CD4-positive, alpha-beta T cell treated with Interleukin-15 for 4 hours (primary cell): Measurements from ENCODE around the gene SARDH.
"Not testable (repeated sequence)": the region's sequence is repeated elsewhere in the genome, so short reads cannot be mapped to it uniquely, and the experiment has no call there.

ENCODE experiments used
- DNase-seq: peaks from one replicate; pipeline ENCODE4 v3.0.0-alpha.2; 2020; ENCODE audit warnings: low spot score

SARDH gene

GRCh38 chr9:133759946-133760345, 21.8 kb upstream of the SARDH start:
- DNase-seq: no peak

GRCh38 chr9:133759146-133759900, 21.2 kb upstream of the SARDH start:
- DNase-seq: no peak

GRCh38 chr9:133758228-133758627, 20.1 kb upstream of the SARDH start:
- DNase-seq: no peak

GRCh38 chr9:133754688-133755227, 16.6 kb upstream of the SARDH start:
- no peak for DNase-seq

GRCh38 chr9:133754187-133754586, 16.0 kb upstream of the SARDH start:
- DNase-seq: no peak

DNA sequence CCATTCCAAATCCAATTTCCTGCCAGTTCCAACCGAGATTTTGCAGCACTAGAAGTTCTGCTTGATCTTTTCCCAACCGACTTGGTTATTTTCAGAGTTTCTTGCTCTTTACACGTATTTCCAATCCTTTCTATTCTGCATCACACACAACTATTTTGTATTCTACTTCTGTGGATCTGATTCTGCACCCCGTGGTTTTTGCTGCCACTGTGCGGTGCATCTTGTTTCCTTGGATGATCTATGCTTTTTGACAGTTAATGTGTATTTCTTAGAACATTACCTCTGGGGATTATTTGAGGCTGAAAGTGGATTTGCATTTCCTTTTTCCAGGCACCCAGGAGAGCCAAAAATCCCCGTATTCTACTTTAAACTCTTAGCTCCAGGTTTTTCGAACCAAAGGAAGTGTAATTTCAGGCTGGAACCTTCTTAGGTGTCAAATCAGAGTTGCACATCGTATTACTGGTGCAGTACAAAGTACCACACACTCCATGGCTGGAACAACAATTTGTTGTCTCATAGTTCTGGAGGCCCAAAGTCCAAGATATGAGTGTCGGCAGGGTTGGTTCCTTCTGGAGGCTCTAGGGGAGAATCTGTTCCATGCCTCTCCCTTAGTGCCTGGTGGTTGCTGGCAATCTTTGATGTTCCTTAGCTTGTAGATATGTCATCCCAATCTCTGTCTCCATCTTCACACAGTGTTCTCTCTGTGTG, 14.7 kb upstream of the SARDH start:
- no peak for DNase-seq

GRCh38 chr9:133750982-133751649, 13.0 kb upstream of the SARDH start:
- DNase-seq: no peak

DNA sequence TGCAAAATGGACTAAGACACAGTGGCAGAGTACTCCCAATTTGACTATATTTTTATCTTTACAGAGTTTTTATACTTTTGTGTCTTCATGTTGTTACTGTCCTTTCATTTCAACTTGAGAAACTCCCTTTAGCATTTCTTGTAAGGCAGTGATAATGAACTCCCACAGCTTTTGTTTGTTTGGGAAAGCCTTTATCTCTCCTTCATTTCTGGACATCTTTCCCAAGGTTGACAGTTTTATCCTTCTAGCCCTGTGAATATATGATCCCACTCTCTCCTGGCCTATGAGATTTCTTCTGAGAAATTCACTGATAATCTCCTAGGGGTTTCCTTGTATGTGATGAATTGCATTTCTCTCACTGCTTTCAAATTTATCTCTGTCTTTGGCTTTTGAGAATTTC, 9.2 kb upstream of the SARDH start:
- DNase-seq: no peak

DNA sequence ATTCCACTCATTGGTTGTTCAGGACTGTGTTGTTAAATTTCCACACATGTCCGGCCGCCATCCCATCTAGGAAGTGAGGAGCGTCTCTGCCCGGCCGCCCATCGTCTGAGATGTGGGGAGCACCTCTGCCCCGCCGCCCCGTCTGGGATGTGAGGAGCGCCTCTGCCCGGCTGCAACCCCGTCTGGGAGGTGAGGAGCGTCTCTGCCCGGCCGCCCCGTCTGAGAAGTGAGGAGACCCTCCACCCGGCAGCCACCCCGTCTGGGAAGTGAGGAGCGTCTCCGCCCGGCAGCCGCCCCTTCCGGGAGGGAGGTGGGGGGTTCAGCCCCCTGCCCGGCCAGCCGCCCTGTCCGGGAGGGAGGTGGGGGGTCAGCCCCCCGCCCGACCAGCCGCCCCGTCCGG, 6.4 kb upstream of the SARDH start:
- not testable (repeated sequence) for DNase-seq

- DNase-seq: peak; percentile 70
Measured at GRCh38 chr9:133742849-133743444, 4.8 kb upstream of the SARDH start.

DNA sequence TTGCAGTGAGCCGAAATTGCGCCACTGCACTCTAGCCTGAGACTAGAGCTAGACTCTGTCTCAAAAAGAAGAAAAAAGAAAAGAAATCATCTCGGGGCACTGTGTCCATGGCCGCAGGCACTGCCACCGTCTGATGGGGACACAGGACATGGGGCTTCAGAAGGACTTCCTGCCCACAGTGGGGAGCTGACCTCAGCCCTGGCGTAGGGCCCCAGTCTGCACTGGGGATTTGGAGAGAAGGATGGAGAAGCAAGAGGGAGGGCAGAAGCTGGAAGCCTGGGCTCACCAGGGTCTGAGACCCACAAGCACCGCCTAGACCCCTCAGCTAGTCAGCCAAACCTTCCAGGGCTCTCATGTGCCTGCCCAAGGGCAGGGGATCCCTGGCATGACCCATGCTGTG, 4.1 kb upstream of the SARDH start:
- DNase-seq: no peak

- no peak for DNase-seq
Measured at GRCh38 chr9:133741716-133742115, 3.6 kb upstream of the SARDH start.

DNA sequence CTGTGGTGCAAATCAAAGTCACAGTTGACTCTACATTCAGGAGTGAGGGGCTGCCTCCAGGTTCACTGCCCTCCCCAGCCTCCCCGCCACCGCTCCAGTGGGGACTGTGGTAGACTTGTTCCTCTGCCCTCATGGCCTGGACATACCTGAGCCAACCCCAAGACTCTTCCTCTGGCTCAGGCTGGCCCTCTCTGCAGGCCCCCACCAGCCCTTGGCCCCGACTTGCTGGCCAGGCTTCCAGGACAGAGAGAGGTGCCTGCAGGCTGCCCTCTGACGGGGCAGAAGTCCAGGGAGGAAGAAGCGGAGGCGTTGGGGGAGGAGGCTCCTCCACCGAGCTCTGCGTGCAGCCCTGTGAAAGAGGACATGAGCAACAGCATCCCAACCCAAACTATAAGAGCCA, 2.8 kb upstream of the SARDH start:
- DNase-seq: no peak

DNA sequence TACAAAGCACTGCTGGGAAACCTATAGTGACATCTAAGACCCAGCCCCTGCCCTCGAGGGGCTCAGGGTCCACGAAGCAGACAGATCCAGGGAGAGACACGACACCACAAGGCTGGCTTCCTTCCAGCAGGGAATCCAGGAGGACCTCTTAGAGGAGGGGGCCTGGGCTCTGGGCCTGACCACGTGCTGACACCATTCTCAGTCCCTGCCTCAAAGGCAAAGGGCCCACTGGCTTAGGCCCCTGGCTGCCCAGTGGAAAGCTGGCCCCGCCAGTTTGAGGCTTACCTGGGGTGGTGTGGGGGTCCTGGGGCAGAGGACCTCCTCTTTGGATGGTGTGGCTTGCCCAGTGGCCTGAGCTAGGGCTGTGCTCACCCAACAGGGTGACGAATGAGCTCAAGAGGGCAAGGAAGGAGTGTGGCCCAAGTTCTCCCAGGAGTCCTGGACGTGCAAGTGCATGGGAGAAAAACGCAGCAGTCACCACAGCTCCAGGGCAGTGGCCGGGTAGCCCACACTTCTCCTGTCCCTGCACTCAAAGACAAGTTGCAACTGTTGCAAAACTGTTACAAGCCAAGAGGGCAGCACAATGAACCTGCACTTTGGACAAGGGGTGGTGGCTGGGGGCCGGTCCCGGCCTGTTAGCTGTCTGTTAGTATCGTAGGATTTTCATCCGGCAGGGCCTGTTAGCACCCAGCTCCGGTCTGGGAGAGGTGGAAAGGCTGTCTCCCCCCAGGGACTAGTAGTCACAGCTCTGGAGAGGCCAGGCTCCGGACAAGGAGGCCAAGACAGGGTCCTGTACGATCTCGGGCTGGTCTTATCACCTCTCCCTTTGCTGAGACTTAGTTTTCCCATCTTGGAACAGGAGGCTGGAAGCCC, 1.5 kb upstream of the SARDH start:
- no peak for DNase-seq

- DNase-seq: no peak
Measured at GRCh38 chr9:133738640-133739225, 581 bp upstream of the SARDH start.

- no peak for DNase-seq
Measured at GRCh38 chr9:133737071-133737773, 930 bp downstream of the SARDH start.

- DNase-seq: no peak
Measured at GRCh38 chr9:133735931-133736330, 2.2 kb downstream of the SARDH start.

DNA sequence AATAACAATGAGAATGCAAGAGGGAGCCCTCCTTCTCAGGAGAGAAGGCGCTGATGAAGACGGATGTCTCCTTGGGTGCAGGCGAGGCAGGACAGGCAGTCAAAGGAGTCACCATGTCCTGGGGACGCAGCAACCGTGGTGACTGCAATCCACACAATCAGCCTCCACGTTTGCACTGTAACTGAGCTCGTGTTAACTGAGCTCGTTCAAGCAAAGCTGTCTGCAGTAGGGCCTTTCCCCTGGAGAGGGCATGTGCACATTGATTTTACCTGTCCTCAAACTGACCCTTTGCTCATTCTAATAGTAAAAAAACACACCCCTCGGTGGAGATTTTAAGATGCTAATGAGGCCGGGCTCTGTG, 2.8 kb downstream of the SARDH start:
- DNase-seq: no peak

DNA sequence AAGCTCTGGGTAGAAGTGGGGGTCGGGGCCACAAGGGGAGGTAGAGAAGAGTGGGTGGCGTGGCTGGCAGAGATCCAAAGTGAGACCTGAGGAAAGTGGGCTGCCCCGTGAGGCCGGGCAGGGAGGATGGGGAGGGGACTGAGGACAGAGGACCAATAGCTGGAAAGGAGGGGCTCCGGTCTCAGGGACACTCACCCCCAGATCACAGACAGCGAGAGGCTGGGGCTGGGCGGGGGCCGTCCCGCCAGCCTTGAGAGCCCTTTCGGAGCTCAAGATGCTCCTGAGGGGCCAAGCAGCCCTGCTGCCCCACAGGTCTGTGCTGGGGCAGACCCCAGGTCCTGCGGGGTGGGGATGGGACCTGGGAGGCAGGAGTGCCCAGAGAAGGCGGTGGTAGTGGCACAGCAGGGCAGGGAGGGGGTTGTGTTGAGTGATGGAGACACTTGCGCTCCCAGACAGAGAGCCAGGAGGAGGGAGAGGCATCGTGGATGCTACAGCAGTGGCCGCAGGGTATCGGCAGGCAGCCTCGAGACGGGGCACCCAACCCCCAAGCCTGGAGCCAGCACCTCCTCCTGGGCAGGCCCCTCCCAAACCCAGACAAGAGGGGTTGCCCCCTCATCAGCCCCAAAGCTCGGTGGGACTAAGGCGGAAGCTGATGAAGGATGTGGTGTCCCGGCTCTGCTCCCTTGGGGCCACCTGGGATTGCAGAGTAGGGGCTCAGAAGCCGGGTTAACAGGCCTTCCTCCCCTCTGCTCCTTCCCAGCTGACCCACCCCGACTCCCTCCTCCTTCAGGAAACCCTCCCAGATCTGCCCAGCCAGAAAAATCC, 3.4 kb downstream of the SARDH start:
- DNase-seq: no peak
